ENCODE data around the gene SUN3. TPM values are rescaled to one million over a fixed set of nuclear protein-coding genes. Genes with fewer than 3 reads are reported as not detected.

Gene SUN3
- total and polyA plus RNA-seq, 2 of the 13 experiments (the other 11 are each of a cell fraction or from before 2014, with no cell fraction given), result not detected

GRCh38 chr7:48074204-48074654 lies 45.3 kb upstream of the SUN3 start (continued):
- TF ChIP-seq KLF15 (CRISPR knock-in tag; IDR thresholded peaks at IDR 0.05; ENCODE audit: borderline replicate concordance), result no peak
- TF ChIP-seq PLSCR1 (CRISPR knock-in tag; IDR thresholded peaks at IDR 0.05; ENCODE audit: borderline replicate concordance), result no peak
- no peak for TF ChIP-seq SETDB1 (CRISPR knock-in tag; IDR thresholded peaks at IDR 0.05; ENCODE audit: borderline replicate concordance)
- TF ChIP-seq GPN1 (CRISPR knock-in tag; IDR thresholded peaks at IDR 0.05; ENCODE audit: borderline replicate concordance), result no peak
- no peak for TF ChIP-seq CSRNP2 (CRISPR knock-in tag; conservative IDR thresholded peaks at IDR 0.05; ENCODE audit: low read depth)
- TF ChIP-seq HOXD1 (CRISPR knock-in tag; IDR thresholded peaks at IDR 0.05), result no peak

GRCh38 chr7:48067475-48067874 lies 38.6 kb upstream of the SUN3 start:
- ChIA-PET CTCF (ENCODE audit: low intra/inter-chr PET ratio, low total read pairs) (no interaction called here), POLR2A (no interaction called here)
- Histone ChIP-seq H3K36me3 (replicated peaks in 1 of 2; ENCODE audit: control insufficient read depth in 1 of 2, insufficient read depth in 2 of 2, low read length in 2 of 2) (no peaks in the 10 kb centered on the region), H3K9ac (ENCODE audit: insufficient read depth, low read depth, low read length) (no peak overlapping the region), H2AFZ (ENCODE audit: low read length) (no peak overlapping the region), H3K4me1 (ENCODE audit: insufficient read depth, low read length) (no peaks in the 10 kb centered on the region), H3K27me3 (ENCODE audit: control insufficient read depth in 1 of 2, insufficient read depth in 2 of 2, low read length in 2 of 2) (no peaks in the 10 kb centered on the region), H3K27ac (ENCODE audit: extremely low read length, insufficient read depth, low read length) (no peak overlapping the region), H4K20me1 (ENCODE audit: insufficient read depth, low read length) (no peaks in the 10 kb centered on the region), H3K4me2 (ENCODE audit: low read depth, low read length) (no peak overlapping the region), H3K4me3 (replicated peaks in 1 of 3; ENCODE audit: insufficient read depth in 1 of 3, low read depth in 2 of 3, low read length in 3 of 3) (no peak overlapping the region), H3K79me2 (ENCODE audit: insufficient read depth, low read length) (no peaks in the 10 kb centered on the region), H3K9me3 (ENCODE audit: low read length) (no peaks in the 10 kb centered on the region; the same call in 1 of the 2 replicates)
- 0% methylated on average over 2 of the region's 2 CpGs for WGBS (ENCODE audit: low lambda C conversion rate)
- FAIRE-seq (no peak), DNase-seq (ENCODE audit: low spot score) (no peak), ATAC-seq (no peak)
- in situ Hi-C loops (cut with HindIII; ENCODE audit: extremely low pct_ligation_motif_present, low pct_unique_long_range_greater_than_20kb), result no loop called here
- intact Hi-C loops (cut with micrococcal nuclease; ENCODE audit: unreplicated experiment), result no loop called here
- BruUV-seq (replicated peaks), result no TSS peak
- no peak for TF ChIP-seq ZNF362 (CRISPR knock-in tag; IDR thresholded peaks at IDR 0.05; ENCODE audit: borderline replicate concordance)
- TF ChIP-seq ETS1 (CRISPR knock-in tag; IDR thresholded peaks at IDR 0.05), result no peak
- TF ChIP-seq ZNF839 (CRISPR knock-in tag; IDR thresholded peaks at IDR 0.05; ENCODE audit: borderline replicate concordance), result no peak
- TF ChIP-seq HNF4G (IDR thresholded peaks at IDR 0.05; ENCODE audit: borderline replicate concordance, low read depth, low read length), result no peak
- TF ChIP-seq HNF4G (CRISPR knock-in tag; IDR thresholded peaks at IDR 0.05; ENCODE audit: borderline replicate concordance, low read depth), result no peak
- no peak for TF ChIP-seq CBX5 (CRISPR knock-in tag; IDR thresholded peaks at IDR 0.05; ENCODE audit: borderline replicate concordance)
- no peak for TF ChIP-seq ZNF841 (CRISPR knock-in tag; IDR thresholded peaks at IDR 0.05; ENCODE audit: borderline replicate concordance)

Measured in HepG2 (cell line).